Adipocyte (in vitro differentiated cells): ENCODE results near the gene CD53.

Experiments
- DNase-seq: peaks from one replicate; pipeline ENCODE4 v3.0.0-alpha.2; 2015; ENCODE audit warnings: low read depth
- H3K27me3 ChIP-seq: replicated peaks from 2 replicates; pipeline ENCODE4 v1.7.0; 2013; ENCODE audit warnings: mild to moderate bottlenecking, low read length, moderate library complexity; ENCODE audit not compliant: control insufficient read depth, insufficient read depth
- H3K36me3 ChIP-seq: 2 replicates; pipeline ENCODE4 v1.7.0; 2013; ENCODE audit warnings: low read length, mild to moderate bottlenecking, moderate library complexity; ENCODE audit not compliant: control insufficient read depth, insufficient read depth, severe bottlenecking
- H3K4me1 ChIP-seq: 2 replicates; pipeline ENCODE4 v1.7.0; 2013; ENCODE audit warnings: mild to moderate bottlenecking, low read length, moderate library complexity; ENCODE audit not compliant: control insufficient read depth, insufficient read depth
- H3K4me3 ChIP-seq: 2 replicates; pipeline ENCODE4 v1.7.0; 2013; ENCODE audit warnings: mild to moderate bottlenecking, low read length, moderate library complexity
- H3K9ac ChIP-seq: 2 replicates; pipeline ENCODE4 v1.7.0; 2013; ENCODE audit warnings: mild to moderate bottlenecking, low read length, moderate library complexity
- H3K9me3 ChIP-seq: 2 replicates; pipeline ENCODE4 v1.7.0; 2013; ENCODE audit warnings: mild to moderate bottlenecking, low read length, moderate library complexity; ENCODE audit not compliant: control insufficient read depth

Gene CD53

DNA sequence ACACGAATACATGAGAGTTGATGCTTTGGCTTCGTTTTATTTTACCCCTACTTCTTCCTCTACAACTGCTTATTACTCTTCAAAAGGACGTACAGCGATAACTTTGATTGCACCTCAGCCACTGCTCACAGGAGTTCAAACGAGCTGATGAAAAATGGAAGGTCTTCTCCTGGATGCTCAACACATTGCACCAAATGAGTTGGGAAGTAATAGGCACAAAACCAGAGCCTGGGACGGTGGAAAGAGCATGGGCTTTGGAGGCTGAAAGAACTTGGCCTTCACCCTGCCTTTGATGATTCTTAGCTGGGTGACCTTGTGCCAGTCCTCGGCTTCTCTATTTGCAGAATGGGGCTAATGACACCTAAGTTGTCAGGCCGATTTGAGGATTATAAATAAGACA lies 4.8 kb downstream of the CD53 start:
- Histone ChIP-seq H3K9ac (no peak overlapping the region), H3K9me3 (no peaks in the 10 kb centered on the region), H3K4me1 (peaks cover 5% of the 10 kb centered on the region), H3K27me3 (no peaks in the 10 kb centered on the region), H3K36me3 (no peaks in the 10 kb centered on the region), H3K4me3 (no peak overlapping the region)
- no peak for DNase-seq

DNA sequence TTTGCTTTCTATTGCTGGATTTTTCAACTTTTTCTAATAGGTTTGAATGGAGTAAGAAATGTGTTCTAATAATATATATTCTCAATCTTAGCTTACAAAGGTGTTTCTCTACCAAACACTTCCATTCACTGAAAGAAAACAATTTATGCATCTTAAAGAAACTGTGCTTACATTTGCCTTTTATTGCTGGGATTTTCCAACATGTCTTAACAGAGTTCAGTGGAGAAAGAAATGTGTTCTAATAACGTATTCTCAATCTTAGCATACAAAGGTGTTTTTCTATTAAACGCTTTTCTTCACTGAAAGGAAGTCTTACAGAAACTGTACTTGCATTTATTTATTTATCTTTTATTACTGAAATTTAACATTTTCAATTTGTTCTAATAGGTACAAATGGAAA lies 5.6 kb downstream of the CD53 start:
- Histone ChIP-seq H3K4me3 (no peak overlapping the region), H3K36me3 (no peaks in the 10 kb centered on the region), H3K9ac (no peak overlapping the region), H3K27me3 (no peaks in the 10 kb centered on the region), H3K9me3 (no peaks in the 10 kb centered on the region), H3K4me1 (peaks cover 5% of the 10 kb centered on the region)
- DNase-seq, result no peak

DNA sequence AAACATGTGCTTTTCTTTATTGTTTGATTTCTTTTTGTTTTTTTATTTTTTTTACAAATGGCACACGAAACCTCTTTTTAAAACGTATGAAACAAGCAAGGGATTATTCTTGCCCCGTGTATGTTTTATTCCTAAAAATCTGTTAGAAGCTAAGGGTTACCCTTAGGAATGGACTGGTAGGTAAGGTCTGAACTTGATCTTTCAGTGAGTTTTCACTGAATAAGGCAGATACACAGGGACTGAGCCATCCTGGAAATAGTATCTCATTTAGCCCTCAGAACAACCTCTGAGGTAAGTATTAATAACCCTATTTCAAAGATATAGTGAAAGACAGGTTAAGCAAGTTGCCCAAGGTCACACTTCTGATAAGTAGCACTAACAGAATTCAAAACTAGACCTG lies 6.0 kb downstream of the CD53 start:
- no peaks in the 10 kb centered on the region for H3K9me3 ChIP-seq
- peaks cover 5% of the 10 kb centered on the region for H3K4me1 ChIP-seq
- no peak for DNase-seq
- no peaks in the 10 kb centered on the region for H3K36me3 ChIP-seq
- H3K4me3 ChIP-seq, result no peak overlapping the region
- H3K27me3 ChIP-seq, result no peaks in the 10 kb centered on the region
- H3K9ac ChIP-seq, result no peak overlapping the region

DNA sequence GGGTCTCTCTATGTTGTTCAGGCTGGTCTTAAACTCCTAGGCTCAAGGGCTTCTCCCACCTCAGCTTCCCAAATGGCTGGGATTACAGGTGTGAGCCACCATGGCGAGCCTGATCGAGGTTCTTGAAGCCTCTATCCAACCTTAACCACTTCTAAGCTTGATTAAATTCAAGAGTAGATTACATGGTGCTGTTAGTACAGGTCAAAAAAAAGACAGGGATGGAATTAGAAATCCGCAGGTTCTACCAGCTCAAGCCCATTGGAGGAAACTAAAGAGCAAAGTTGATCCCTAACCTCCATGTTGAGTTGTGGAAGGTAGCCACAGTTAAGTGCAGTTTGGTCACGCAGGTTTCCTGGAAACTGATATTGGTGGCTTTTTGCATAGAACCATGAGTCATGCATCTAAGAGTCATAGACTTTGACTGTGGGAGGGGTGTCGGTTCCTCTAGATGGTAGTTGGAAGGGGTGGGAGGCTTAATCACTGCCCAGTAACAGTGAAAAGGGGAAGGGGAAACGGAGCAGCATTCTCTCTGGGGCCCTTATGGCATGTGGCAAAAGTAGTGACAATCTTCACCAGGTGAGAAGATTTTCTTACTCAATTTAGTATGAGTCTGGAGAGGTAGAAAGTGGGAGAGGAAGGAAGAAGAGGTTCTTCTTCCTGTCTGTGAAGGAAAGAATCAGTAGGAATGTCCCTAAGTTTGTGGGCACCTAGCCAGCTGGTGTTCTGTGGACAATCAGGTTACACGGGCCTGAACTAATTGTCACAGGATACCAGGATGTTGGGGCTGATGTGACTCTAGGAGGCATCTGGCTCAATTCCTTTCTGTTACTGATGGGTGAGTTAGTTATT lies 7.0 kb downstream of the CD53 start:
- H3K36me3 ChIP-seq, result no peaks in the 10 kb centered on the region
- no peak for DNase-seq
- H3K4me1 ChIP-seq, result peaks cover under 1% of the 10 kb centered on the region
- no peak overlapping the region for H3K4me3 ChIP-seq
- no peaks in the 10 kb centered on the region for H3K27me3 ChIP-seq
- no peaks in the 10 kb centered on the region for H3K9me3 ChIP-seq
- H3K9ac ChIP-seq, result no peak overlapping the region

DNA sequence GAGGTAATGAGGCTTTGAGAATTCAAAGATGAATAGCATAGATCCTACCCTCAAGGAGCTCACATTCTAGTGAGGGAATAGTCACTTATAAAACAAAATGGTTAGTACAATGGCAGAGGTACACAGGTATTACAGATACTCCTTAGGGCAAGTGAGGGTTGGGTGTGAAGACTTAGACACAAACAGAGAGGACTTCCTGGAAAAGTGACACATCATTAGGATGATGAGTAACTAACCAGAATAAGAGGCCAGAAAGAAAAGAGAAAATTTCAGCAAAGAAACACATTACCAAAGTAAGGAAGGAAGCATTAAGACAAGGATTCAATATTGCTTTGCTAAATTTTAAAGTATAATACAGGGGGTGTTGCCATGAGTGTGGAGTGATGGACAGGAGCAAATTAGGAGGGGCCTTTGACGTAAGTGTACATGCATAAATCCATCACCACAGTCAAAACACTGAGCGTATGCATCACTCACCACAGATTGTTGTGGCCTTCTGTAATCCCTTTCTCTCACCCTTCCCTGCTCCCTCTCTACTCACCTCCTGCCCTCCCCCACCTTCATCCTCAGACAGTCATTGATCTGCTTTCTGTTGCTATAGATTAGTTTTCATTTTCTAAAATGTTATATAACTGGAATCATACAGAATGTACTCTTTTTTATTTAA lies 7.9 kb downstream of the CD53 start:
- no peak overlapping the region for H3K4me3 ChIP-seq
- DNase-seq, result no peak

DNA sequence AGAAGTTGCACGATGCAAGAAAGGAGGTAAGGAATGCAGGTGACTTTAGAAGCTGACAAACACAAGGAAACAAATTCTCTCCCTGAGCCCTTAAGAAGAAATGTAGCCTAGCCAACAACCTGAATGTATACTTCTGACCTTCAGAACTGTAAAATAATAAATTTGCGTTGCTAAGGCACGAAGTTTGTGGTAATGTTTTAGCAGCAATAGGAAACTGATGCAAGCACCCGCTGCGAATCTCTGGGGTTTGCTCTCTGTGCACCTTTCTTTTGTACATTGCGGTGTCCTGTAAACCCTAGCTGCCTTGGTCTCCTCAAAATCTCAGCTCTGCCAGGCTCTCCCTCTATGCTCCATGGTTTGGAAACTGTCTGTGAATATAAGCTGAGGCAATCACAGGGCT lies 15.1 kb downstream of the CD53 start:
- Histone ChIP-seq H3K27me3 (no peaks in the 10 kb centered on the region), H3K4me1 (no peaks in the 10 kb centered on the region), H3K4me3 (no peak overlapping the region), H3K36me3 (no peaks in the 10 kb centered on the region), H3K9me3 (no peaks in the 10 kb centered on the region), H3K9ac (no peak overlapping the region)
- no peak for DNase-seq

More for the DNA sequence above, 7.9 kb downstream of the CD53 start:
- no peaks in the 10 kb centered on the region for H3K4me1 ChIP-seq
- H3K9me3 ChIP-seq, result no peaks in the 10 kb centered on the region
- H3K27me3 ChIP-seq, result no peaks in the 10 kb centered on the region
- no peak overlapping the region for H3K9ac ChIP-seq
- H3K36me3 ChIP-seq, result no peaks in the 10 kb centered on the region

DNA sequence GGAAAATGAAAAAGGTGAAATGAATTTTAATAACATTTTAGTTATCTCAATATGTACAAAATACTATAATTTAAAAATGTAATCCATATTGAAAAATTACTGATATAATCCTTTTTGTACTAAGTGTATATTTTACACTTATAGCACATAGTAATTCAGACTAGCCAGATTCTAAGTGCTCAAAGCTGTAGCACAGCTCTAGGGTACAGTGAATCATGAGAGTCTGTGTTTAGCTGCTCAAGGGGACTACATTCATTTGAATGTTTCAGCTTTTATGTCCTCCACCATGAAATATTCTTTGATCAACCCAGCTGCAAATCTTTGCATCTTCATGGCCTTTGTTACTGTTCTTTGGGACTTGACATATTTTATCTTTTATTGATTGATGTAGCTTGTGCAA lies 15.7 kb downstream of the CD53 start:
- DNase-seq, result no peak
- Histone ChIP-seq H3K9ac (no peak overlapping the region), H3K27me3 (no peaks in the 10 kb centered on the region), H3K4me1 (no peaks in the 10 kb centered on the region), H3K36me3 (no peaks in the 10 kb centered on the region), H3K9me3 (no peaks in the 10 kb centered on the region), H3K4me3 (no peak overlapping the region)

DNA sequence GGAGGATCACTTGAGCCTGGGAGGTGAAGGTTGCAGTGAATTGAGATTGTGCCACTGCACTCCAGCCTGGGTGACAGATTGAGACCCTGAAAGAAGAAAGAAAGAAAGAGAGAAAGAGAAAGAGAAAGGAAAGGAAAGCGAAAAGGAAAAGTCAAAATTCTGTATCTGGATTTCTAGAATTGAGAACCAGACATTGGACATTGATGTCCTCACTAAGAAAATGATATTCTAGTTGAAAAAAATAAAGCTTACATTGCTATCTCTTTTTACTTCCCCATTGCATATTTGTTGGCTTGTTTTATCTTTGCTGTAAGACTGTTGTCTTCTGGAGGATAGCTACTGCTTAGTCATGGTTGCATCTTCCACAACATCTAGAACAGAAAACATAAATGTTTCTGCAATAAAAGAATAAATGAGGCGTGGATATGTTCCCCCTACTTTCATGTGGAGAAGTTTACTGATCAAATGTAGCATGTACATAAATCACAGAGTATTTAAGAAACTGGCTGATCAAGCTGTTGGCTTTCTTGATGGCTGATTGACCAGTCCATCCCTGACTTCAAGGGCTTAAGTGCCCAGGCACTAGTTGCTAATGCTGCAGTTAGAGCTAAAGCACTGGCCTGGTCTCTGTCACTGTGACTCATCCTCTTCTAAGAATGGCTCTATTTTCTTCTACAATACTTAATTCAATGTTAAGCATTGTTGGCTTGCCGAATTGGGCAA lies 17.7 kb downstream of the CD53 start:
- no peaks in the 10 kb centered on the region for H3K36me3 ChIP-seq
- no peaks in the 10 kb centered on the region for H3K27me3 ChIP-seq
- no peak overlapping the region for H3K4me3 ChIP-seq
- no peak overlapping the region for H3K9ac ChIP-seq
- no peak for DNase-seq
- no peaks in the 10 kb centered on the region for H3K9me3 ChIP-seq
- H3K4me1 ChIP-seq, result no peaks in the 10 kb centered on the region

DNA sequence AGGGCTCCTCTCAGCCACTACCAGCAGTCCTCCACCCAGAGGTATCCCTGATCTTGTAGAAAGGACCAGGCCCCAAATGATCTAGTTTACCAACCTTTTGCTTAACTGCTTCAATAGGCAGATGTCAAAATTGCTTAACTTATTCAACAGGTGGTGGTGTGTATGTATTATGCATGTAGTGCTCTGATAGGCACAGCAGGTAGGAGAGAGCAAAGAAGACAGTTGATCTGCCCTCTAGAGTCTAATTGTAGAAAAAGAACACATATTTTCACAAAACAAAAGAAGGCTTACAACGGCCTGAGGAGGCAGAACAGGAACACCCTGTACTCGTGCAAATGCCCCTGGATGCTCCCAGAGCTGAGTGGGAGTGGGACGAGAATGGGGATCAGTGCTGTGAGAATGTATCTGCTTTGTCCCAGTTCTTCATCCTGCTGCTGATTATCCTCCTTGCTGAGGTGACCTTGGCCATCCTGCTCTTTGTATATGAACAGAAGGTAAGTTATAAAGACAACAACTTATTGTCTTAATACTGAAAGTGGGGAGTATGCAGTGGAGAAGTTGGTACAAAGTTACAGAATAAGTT lies 21.1 kb downstream of the CD53 start:
- no peaks in the 10 kb centered on the region for H3K9me3 ChIP-seq
- H3K4me1 ChIP-seq, result no peaks in the 10 kb centered on the region
- no peak overlapping the region for H3K9ac ChIP-seq
- H3K4me3 ChIP-seq, result no peak overlapping the region
- H3K36me3 ChIP-seq, result no peaks in the 10 kb centered on the region
- no peak for DNase-seq
- no peaks in the 10 kb centered on the region for H3K27me3 ChIP-seq

DNA sequence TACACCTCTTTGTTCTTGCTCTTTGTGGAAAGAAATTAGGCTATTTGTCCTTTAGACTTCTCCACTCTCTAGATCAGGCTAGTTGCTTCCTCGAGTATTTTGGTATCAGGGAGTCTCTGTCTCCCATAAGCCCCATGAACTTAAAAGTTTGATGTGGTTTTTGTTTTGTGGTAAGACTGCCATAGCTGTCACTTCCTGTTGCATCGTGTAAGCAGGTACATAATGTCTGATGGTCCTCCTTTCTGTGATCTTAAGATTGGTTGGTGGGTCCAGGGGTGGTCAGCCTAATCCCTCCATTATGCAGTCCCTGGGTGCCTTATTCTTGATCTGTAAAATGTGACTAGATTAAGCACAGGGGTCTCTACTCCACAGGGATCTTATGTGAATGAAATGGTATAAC lies 23.1 kb downstream of the CD53 start:
- Histone ChIP-seq H3K4me1 (no peaks in the 10 kb centered on the region), H3K9ac (no peak overlapping the region), H3K27me3 (no peaks in the 10 kb centered on the region), H3K36me3 (no peaks in the 10 kb centered on the region), H3K4me3 (no peak overlapping the region), H3K9me3 (no peaks in the 10 kb centered on the region)
- DNase-seq, result no peak

DNA sequence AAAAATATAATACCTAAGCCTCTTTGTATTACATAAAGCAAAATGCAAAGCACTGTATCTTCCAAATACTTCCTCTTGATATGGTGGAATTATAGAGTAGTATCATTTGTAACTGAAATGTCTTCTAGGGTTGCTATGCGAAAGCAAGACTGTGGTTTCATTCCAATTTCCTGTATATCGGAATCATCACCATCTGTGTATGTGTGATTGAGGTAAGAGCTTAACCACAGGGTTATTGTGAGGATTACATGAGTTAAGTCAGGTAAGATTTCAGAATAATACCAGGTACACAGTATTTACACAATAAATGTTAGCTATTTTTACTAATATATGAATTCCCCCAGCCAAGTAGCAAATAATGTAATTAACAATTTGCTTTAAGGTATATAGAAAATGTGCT lies 24.7 kb downstream of the CD53 start:
- H3K4me3 ChIP-seq, result no peak overlapping the region
- H3K27me3 ChIP-seq, result no peaks in the 10 kb centered on the region
- no peaks in the 10 kb centered on the region for H3K9me3 ChIP-seq
- H3K4me1 ChIP-seq, result no peaks in the 10 kb centered on the region
- H3K36me3 ChIP-seq, result no peaks in the 10 kb centered on the region
- DNase-seq, result no peak
- no peak overlapping the region for H3K9ac ChIP-seq
